Measurements from ENCODE around the gene SLC8A1. TPM values are rescaled to one million over a fixed set of nuclear protein-coding genes. Genes with fewer than 3 reads are reported as not detected.

The SLC8A1 gene
- total and polyA plus RNA-seq, 12 donors = 0.54 to 128 (median 18.5) TPM

DNA sequence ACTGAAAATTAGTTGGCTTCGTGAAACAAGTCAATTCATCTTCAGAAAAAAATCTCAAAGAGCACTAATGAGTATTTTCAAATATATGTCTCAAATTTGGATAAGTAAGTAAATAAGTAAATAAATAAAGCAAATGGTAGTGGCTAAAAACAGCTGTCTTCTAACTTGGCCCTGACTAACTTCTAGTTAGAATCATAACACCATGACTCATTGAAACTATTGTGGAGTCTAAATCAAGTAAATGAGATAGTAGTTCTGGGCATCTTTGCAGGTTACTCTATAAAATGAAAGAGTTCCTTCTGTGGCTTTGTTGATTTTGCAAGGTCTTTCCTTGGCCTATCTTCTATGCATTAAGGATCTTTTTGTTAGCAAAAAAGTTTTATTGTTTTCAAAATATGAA, 110.7 kb downstream of the SLC8A1 start:
- no peaks in the 10 kb centered on the region for H3K27me3 ChIP-seq
- H3K4me1 ChIP-seq (replicated peaks in 1 of 2) = no peaks in the 10 kb centered on the region
- no peaks in the 10 kb centered on the region for H3K36me3 ChIP-seq (replicated peaks in 1 of 2)
- H3K27ac ChIP-seq = no peak overlapping the region
- no peaks in the 10 kb centered on the region for H3K9me3 ChIP-seq (replicated peaks in 1 of 3)
- WGBS, 4 donors = 93 to 97% (median 95%) methylated on average over 1 of the region's 1 CpG
- intact Hi-C loops (cut with DNase I) = no loop called here
- no peak for DNase-seq
- no peak for TF ChIP-seq CTCF (IDR thresholded peaks at IDR 0.05)
- no peak for TF ChIP-seq POLR2A (IDR thresholded peaks at IDR 0.05)
- H3K4me3 ChIP-seq = no peak overlapping the region

GRCh38 chr2:40339026-40339425, 112.9 kb downstream of the SLC8A1 start:
- TF ChIP-seq POLR2A (IDR thresholded peaks at IDR 0.05) = no peak
- no peak for TF ChIP-seq CTCF (IDR thresholded peaks at IDR 0.05)
- Histone ChIP-seq H3K4me3 (no peak overlapping the region), H3K27me3 (no peaks in the 10 kb centered on the region), H3K4me1 (replicated peaks in 1 of 2) (no peaks in the 10 kb centered on the region), H3K27ac (no peak overlapping the region), H3K9me3 (replicated peaks in 1 of 3) (no peaks in the 10 kb centered on the region), H3K36me3 (replicated peaks in 1 of 2) (no peaks in the 10 kb centered on the region)
- intact Hi-C loops (cut with DNase I) = no loop called here
- WGBS, 4 donors = 89 to 98% (median 96%) methylated on average over 3 of the region's 3 CpGs
- DNase-seq = no peak

DNA sequence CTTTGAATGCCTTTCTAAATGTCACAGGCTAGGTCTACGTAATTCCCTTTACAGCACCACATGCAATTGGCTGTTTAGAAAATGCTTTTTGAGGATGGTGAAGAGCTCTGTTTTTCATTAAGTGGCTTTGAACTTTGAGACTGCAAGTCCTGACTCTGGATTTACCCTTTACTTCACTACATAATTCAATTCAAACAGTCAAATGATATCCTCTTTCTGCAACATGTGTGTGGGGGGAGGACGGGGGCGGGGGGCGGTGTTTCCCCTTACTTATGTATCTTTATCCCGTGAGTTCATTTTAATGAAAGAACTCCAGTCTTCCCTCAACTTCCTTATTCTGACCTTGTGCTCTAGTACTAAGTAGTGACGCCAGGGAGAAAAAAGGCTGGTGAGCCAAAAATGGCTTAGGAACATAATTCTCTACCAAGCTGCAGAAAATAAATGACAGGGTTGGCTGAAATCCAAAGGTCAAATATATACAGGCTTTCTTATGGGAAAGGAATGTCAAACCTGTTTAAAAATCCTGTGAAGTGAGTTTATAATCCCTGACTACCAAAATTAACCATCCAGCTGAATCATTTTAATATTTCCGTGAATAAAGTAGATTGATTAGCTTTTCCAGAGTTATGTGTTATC, 119.6 kb downstream of the SLC8A1 start:
- no peaks in the 10 kb centered on the region for H3K36me3 ChIP-seq (replicated peaks in 1 of 2)
- H3K4me3 ChIP-seq = no peak overlapping the region
- peak in 6 of 7 donors; percentile 39 to 73 (median 56) for DNase-seq
- peaks cover 11 to 12% of the 10 kb centered on the region in 2 donors for H3K4me1 ChIP-seq (replicated peaks in 1 of 2)
- peak in 1 of 6 experiments; percentile 12 for TF ChIP-seq CTCF (IDR thresholded peaks at IDR 0.05)
- no peak for TF ChIP-seq POLR2A (IDR thresholded peaks at IDR 0.05)
- intact Hi-C loops (cut with DNase I) = no loop called here
- H3K9me3 ChIP-seq (replicated peaks in 1 of 3) = no peaks in the 10 kb centered on the region
- no peaks in the 10 kb centered on the region for H3K27me3 ChIP-seq
- WGBS, 4 donors = 13 to 15% (median 13%) methylated on average over 7 of the region's 7 CpGs
- peak overlapping the region in 2 of 5 donors; percentile 7 to 16 for H3K27ac ChIP-seq

GRCh38 chr2:40330096-40330495, 121.8 kb downstream of the SLC8A1 start:
- Histone ChIP-seq H3K4me1 (replicated peaks in 1 of 2) (peaks cover 11 to 12% of the 10 kb centered on the region in 2 donors), H3K4me3 (no peak overlapping the region), H3K36me3 (replicated peaks in 1 of 2) (no peaks in the 10 kb centered on the region), H3K27me3 (no peaks in the 10 kb centered on the region), H3K9me3 (replicated peaks in 1 of 3) (no peaks in the 10 kb centered on the region), H3K27ac (no peak overlapping the region)
- WGBS, 4 donors = 57 to 89% (median 82%) methylated on average over 3 of the region's 3 CpGs
- intact Hi-C loops (cut with DNase I) = no loop called here
- no peak for TF ChIP-seq CTCF (IDR thresholded peaks at IDR 0.05)
- TF ChIP-seq POLR2A (IDR thresholded peaks at IDR 0.05) = no peak
- no peak for DNase-seq

All from adrenal gland (tissue), 12 donors.